Panc1 (cell line): ENCODE measurements around the gene AGPAT4. TPM values are rescaled to one million over a fixed set of nuclear protein-coding genes. Genes with fewer than 3 reads are reported as not detected.
"Not testable (repeated sequence)": the region's sequence is repeated elsewhere in the genome, so short reads cannot be mapped to it uniquely, and the experiment has no call there.

Experiments
- ATAC-seq: fragments of 200-7000 bp; cut with Tn5 transposase; 2 replicates; pipeline ENCODE4 v1.9.1; 2020; ENCODE audit warnings: mild to moderate bottlenecking, moderate library complexity
- BruUV-seq: library from RNA; stranded (reverse); fragments of 400-500 nt; replicated peaks from 2 replicates; lab custom pipeline; 2021; lab: Mats Ljungman, UMichigan
- CTCF ChIA-PET: fragments of 300-600 bp; sonication (Branson Sonifier 250); formaldehyde crosslinking; loops from one replicate; lab custom pipeline; 2022; ENCODE audit warnings: antibody characterized with exemption; lab: Charles Lee
- POLR2A ChIA-PET: fragments of 300-600 bp; sonication (Branson Sonifier 250); formaldehyde crosslinking; loops from one replicate; lab custom pipeline; 2022; ENCODE audit warnings: antibody characterized with exemption; lab: Charles Lee
- DNase-seq: peaks from one replicate; pipeline ENCODE4 v3.0.0-alpha.2; 2010; ENCODE audit warnings: low read depth, low spot score
- H3K27ac ChIP-seq: 2 replicates; pipeline ENCODE4 v1.5.1; 2011; ENCODE audit warnings: mild to moderate bottlenecking, low read length, inconsistent platforms
- H3K27me3 ChIP-seq: fragments of 200-500 bp; sonication (Bioruptor generic); 2 replicates; pipeline ENCODE4 v1.6.0; 2014; ENCODE audit warnings: low read length, inconsistent platforms; ENCODE audit not compliant: control insufficient read depth, insufficient read depth
- H3K36me3 ChIP-seq: fragments of 200-500 bp; sonication (Bioruptor generic); 2 replicates; pipeline ENCODE4 v1.5.1; 2014; ENCODE audit warnings: inconsistent platforms, mild to moderate bottlenecking, low read length, moderate library complexity; ENCODE audit not compliant: control insufficient read depth, insufficient read depth
- H3K4me1 ChIP-seq: 2 replicates; pipeline ENCODE4 v1.5.1; 2011; ENCODE audit warnings: inconsistent platforms, mild to moderate bottlenecking, low read length, moderate library complexity; ENCODE audit not compliant: control insufficient read depth, insufficient read depth
- H3K4me3 ChIP-seq, 2 experiments: 2 replicates each; pipeline ENCODE4 v1.5.1; 2011 to 2012; ENCODE audit warnings: low read depth in 2 of 2, low read length in 2 of 2, mild to moderate bottlenecking in 2 of 2, inconsistent platforms in 1 of 2, moderate library complexity in 1 of 2
- H3K9me3 ChIP-seq: fragments of 200-500 bp; sonication (Bioruptor generic); 2 replicates; pipeline ENCODE4 v1.5.1; 2014; ENCODE audit warnings: low read depth, mild to moderate bottlenecking, inconsistent platforms, low read length, moderate library complexity; ENCODE audit not compliant: control insufficient read depth, insufficient read depth
- POLR2AphosphoS5 ChIP-seq: IDR thresholded peaks from 2 replicates; pipeline ENCODE4 v1.6.1; 2012; ENCODE audit warnings: mild to moderate bottlenecking, low read depth, low read length, moderate library complexity
- SIN3A ChIP-seq: IDR thresholded peaks from 2 replicates; pipeline ENCODE4 v1.6.1; 2012; ENCODE audit warnings: low read depth, mild to moderate bottlenecking, low read length, moderate library complexity, borderline replicate concordance; ENCODE audit not compliant: insufficient read depth
- TCF7L2 ChIP-seq: IDR thresholded peaks from 2 replicates; pipeline ENCODE4 v1.6.1; 2011; ENCODE audit warnings: mild to moderate bottlenecking, low read depth, low read length, inconsistent platforms
- in situ Hi-C: cut with HindIII; loops from 2 replicates; pipeline ENCODE4 v1.10.0; 2016; ENCODE audit warnings: low sequenced_read_pairs, low pct_unique_long_range_greater_than_20kb
- intact Hi-C: fragments of 100-400 bp; cut with micrococcal nuclease; formaldehyde crosslinking; loops from one replicate; pipeline ENCODE4 v1.10.0; 2022; ENCODE audit not compliant: unreplicated experiment
- total RNA-seq: library from RNA; stranded (reverse); gene quantifications from one replicate; pipeline ENCODE4 v1.2.1, GENCODE V29; 2021; ENCODE audit not compliant: unreplicated experiment
- TF ChIP-seq, protein P1 (sequence below): fragments of 450-650 bp; IDR thresholded peaks from 2 replicates; pipeline ENCODE4 v1.5.1; 2017; ENCODE audit warnings: mild to moderate bottlenecking
- TF ChIP-seq, protein P2 (sequence below), 2 experiments: IDR thresholded peaks; 2 replicates each; pipeline ENCODE4 v1.6.1; 2011 to 2012; ENCODE audit warnings: low read depth in 2 of 2, control low read depth in 1 of 2, low read length in 1 of 2, mild to moderate bottlenecking in 1 of 2, moderate library complexity in 1 of 2; ENCODE audit not compliant: insufficient read depth in 1 of 2

AGPAT4 gene
- total RNA-seq, 1 experiment from 2014 or later: 12.9 TPM

GRCh38 chr6:161318456-161318855 is 44.6 kb upstream of the AGPAT4 start:
- TF ChIP-seq, protein P1, sequence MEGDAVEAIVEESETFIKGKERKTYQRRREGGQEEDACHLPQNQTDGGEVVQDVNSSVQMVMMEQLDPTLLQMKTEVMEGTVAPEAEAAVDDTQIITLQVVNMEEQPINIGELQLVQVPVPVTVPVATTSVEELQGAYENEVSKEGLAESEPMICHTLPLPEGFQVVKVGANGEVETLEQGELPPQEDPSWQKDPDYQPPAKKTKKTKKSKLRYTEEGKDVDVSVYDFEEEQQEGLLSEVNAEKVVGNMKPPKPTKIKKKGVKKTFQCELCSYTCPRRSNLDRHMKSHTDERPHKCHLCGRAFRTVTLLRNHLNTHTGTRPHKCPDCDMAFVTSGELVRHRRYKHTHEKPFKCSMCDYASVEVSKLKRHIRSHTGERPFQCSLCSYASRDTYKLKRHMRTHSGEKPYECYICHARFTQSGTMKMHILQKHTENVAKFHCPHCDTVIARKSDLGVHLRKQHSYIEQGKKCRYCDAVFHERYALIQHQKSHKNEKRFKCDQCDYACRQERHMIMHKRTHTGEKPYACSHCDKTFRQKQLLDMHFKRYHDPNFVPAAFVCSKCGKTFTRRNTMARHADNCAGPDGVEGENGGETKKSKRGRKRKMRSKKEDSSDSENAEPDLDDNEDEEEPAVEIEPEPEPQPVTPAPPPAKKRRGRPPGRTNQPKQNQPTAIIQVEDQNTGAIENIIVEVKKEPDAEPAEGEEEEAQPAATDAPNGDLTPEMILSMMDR: no peak
- TF ChIP-seq, protein P2, sequence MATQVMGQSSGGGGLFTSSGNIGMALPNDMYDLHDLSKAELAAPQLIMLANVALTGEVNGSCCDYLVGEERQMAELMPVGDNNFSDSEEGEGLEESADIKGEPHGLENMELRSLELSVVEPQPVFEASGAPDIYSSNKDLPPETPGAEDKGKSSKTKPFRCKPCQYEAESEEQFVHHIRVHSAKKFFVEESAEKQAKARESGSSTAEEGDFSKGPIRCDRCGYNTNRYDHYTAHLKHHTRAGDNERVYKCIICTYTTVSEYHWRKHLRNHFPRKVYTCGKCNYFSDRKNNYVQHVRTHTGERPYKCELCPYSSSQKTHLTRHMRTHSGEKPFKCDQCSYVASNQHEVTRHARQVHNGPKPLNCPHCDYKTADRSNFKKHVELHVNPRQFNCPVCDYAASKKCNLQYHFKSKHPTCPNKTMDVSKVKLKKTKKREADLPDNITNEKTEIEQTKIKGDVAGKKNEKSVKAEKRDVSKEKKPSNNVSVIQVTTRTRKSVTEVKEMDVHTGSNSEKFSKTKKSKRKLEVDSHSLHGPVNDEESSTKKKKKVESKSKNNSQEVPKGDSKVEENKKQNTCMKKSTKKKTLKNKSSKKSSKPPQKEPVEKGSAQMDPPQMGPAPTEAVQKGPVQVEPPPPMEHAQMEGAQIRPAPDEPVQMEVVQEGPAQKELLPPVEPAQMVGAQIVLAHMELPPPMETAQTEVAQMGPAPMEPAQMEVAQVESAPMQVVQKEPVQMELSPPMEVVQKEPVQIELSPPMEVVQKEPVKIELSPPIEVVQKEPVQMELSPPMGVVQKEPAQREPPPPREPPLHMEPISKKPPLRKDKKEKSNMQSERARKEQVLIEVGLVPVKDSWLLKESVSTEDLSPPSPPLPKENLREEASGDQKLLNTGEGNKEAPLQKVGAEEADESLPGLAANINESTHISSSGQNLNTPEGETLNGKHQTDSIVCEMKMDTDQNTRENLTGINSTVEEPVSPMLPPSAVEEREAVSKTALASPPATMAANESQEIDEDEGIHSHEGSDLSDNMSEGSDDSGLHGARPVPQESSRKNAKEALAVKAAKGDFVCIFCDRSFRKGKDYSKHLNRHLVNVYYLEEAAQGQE (IDR thresholded peaks at IDR 0.05; ENCODE audit: insufficient read depth in 1 of 2, low read depth in 2 of 2, low read length in 1 of 2): no peak
- TF ChIP-seq POLR2AphosphoS5 (no peak), SIN3A (no peak), TCF7L2 (no peak)
- DNase-seq (no peak), ATAC-seq (no peak)
- intact Hi-C loops (no loop called here), in situ Hi-C loops (no loop called here)
- Histone ChIP-seq H3K4me3 (no peak overlapping the region), H3K4me1 (no peaks in the 10 kb centered on the region), H3K36me3 (no peaks in the 10 kb centered on the region), H3K27ac (no peak overlapping the region), H3K9me3 (no peaks in the 10 kb centered on the region), H3K27me3 (no peaks in the 10 kb centered on the region)
- ChIA-PET CTCF (no interaction called here), POLR2A (no interaction called here)
- no TSS peak for BruUV-seq

DNA sequence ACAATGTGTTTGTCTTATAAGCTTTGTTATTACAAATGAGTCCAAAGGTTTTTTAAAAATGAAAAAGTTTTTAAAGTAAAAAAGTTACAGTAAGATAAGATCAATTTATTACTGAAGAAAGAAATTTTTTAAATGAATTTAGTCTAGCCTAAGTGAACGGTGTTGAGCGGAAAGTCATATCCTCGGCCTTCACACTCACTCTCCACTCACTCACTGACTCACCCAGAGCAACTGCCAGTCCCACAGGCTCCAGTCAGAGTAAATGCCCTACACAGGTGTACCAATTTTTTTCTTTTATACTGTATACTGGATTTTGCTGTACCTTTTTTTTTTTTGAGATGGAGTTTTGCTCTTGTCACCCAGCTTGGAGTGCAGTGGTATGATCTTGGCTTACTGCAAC is 42.7 kb upstream of the AGPAT4 start:
- POLR2A ChIA-PET: no interaction called here

DNA sequence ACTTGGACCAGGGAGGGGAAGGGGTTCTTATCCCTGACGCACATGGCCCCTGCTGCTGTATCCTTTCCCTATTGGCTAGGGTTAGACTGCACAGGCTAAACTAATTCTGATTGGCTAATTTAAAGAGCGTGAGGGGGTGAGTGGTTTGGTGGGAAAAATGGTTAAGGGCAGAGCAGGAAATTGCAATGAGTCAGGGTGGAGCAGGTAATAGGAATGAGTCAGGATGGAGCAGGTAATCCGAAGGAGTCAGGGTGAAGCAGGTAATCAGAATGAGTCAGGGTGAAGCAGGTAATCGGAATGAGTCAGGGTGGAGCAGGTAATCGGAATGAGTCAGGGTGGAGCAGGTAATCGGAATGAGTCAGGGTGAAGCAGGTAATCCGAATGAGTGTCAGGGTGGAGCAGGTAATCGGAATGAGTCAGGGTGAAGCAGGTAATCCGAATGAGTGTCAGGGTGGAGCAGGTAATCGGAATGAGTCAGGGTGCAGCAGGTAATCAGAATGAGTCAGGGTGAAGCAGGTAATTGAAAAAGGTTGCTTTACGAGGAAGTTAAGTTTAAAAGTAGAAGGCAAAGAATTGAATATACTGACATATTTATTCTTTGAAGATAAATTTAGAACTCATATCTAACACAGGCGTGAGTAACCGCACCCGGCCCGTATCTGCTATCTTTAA is 41.5 kb upstream of the AGPAT4 start:
- in situ Hi-C loops, H3K36me3 ChIP-seq, H3K9me3 ChIP-seq, DNase-seq, POLR2A ChIA-PET, intact Hi-C loops, CTCF ChIA-PET, H3K4me3 ChIP-seq, H3K27me3 ChIP-seq, H3K27ac ChIP-seq, BruUV-seq, H3K4me1 ChIP-seq, ATAC-seq: not testable (repeated sequence)

More for the DNA sequence above, 42.7 kb upstream of the AGPAT4 start:
- in situ Hi-C loops (no loop called here), intact Hi-C loops (no loop called here)
- DNase-seq: no peak
- no peaks in the 10 kb centered on the region for H3K27me3 ChIP-seq
- CTCF ChIA-PET: no interaction called here
- no peaks in the 10 kb centered on the region for H3K36me3 ChIP-seq
- no peak for ATAC-seq
- no peaks in the 10 kb centered on the region for H3K4me1 ChIP-seq
- H3K4me3 ChIP-seq: no peak overlapping the region
- BruUV-seq: no TSS peak
- no peak overlapping the region for H3K27ac ChIP-seq
- H3K9me3 ChIP-seq: no peaks in the 10 kb centered on the region
- TF ChIP-seq, protein P2 (IDR thresholded peaks at IDR 0.05; ENCODE audit: insufficient read depth in 1 of 2, low read depth in 2 of 2, low read length in 1 of 2): no peak
- TF ChIP-seq SIN3A (no peak), TCF7L2 (no peak), POLR2AphosphoS5 (no peak)
- TF ChIP-seq, protein P1: no peak
